Activated T-cell treated with anti-CD3 and anti-CD28 coated beads, Interleukin-2, amount 50 U/mL, for 24 hours (primary cell): Measurements from ENCODE around the gene SREK1.
"Not testable (repeated sequence)": the region's sequence is repeated elsewhere in the genome, so short reads cannot be mapped to it uniquely, and the experiment has no call there.

ENCODE experiments used
- DNase-seq: peaks from one replicate; pipeline ENCODE4 v3.0.0-alpha.2; 2020
- H3K27ac Mint-ChIP-seq: 2 replicates; pipeline ENCODE4 v1.8.0; 2020; ENCODE audit warnings: mild to moderate bottlenecking, mixed read lengths
- H3K27me3 Mint-ChIP-seq: 2 replicates; pipeline ENCODE4 v1.8.0; 2020; ENCODE audit warnings: mixed read lengths
- H3K36me3 Mint-ChIP-seq: 2 replicates; pipeline ENCODE4 v1.8.0; 2020; ENCODE audit warnings: low read depth, mixed read lengths
- H3K4me1 Mint-ChIP-seq: 2 replicates; pipeline ENCODE4 v1.8.0; 2020; ENCODE audit warnings: low read depth, mixed read lengths
- H3K4me3 Mint-ChIP-seq: 2 replicates; pipeline ENCODE4 v1.8.0; 2020; ENCODE audit warnings: mild to moderate bottlenecking, moderate library complexity, mixed read lengths
- H3K9me3 Mint-ChIP-seq: 2 replicates; pipeline ENCODE4 v1.8.0; 2020; ENCODE audit warnings: mixed read lengths

SREK1 gene, protein sequence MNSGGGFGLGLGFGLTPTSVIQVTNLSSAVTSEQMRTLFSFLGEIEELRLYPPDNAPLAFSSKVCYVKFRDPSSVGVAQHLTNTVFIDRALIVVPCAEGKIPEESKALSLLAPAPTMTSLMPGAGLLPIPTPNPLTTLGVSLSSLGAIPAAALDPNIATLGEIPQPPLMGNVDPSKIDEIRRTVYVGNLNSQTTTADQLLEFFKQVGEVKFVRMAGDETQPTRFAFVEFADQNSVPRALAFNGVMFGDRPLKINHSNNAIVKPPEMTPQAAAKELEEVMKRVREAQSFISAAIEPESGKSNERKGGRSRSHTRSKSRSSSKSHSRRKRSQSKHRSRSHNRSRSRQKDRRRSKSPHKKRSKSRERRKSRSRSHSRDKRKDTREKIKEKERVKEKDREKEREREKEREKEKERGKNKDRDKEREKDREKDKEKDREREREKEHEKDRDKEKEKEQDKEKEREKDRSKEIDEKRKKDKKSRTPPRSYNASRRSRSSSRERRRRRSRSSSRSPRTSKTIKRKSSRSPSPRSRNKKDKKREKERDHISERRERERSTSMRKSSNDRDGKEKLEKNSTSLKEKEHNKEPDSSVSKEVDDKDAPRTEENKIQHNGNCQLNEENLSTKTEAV

DNA sequence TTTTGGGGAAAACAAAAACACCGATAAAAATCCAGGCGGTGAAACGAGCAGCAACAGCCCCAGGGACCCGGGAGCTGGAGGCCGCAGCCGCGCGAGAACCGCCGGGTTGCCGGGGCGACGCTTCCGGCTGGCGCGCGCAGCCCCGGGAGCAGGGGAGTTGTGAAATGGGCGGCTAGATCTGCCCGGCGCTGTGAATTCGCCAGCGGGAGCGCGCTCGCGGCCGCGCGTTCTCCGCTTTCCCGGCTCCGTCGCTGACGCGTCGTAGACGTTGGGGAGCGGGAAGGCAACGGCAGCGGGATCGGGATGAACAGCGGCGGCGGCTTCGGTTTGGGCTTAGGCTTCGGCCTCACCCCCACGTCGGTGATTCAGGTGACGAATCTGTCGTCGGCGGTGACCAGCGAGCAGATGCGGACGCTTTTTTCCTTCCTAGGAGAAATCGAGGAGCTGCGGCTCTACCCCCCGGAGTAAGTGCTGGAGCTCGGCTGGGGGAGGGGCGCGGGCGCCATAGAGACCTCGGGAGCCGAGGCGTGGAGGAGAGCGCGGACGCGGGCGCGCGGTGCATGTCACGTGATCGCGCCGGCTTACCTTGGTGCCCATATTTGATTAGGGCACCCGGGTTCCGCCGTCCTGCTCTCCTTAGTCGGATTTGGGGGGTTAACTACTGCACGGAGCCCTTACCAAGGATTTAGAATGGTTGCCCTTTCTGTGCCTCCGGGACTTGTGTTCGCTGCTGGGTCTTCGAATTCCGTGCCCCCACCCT is at the start of gene SREK1:
Gene SREK1 (plus strand): TSS at position 227 of the 760 bp plus-strand sequence. CDS start 77 bp downstream, at position 304.
- H3K27me3 Mint-ChIP-seq: no peaks in the 10 kb centered on the region
- peaks cover 52% of the 10 kb centered on the region for H3K4me1 Mint-ChIP-seq
- H3K36me3 Mint-ChIP-seq: peaks cover 41% of the 10 kb centered on the region
- H3K4me3 Mint-ChIP-seq: peak within 1 kb of the TSS; percentile 96
- DNase-seq: peak; percentile 93
- H3K9me3 Mint-ChIP-seq: no peaks in the 10 kb centered on the region
- H3K27ac Mint-ChIP-seq: peak within 1 kb of the TSS; percentile 99

DNA sequence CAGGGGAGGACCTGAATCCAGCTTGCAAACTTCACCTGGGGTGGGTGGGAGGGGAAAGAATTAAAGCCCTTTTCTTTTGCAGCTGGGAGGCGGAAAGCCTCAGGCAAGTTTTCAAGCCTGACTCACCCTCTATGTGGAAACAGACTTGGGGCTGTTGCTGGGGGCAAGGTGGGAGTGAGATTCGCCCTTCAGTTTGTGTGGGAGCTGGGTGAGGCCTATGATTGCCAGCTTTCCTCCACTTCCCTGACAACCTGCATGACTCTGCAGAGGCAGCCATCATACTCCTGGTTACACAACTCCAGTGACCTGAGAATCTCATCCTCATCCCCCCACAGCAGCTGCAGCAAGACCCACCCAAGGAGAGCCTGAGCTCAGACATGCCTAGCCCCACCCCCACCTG is 43.2 kb upstream of the SREK1 start:
- H3K27me3 Mint-ChIP-seq: no peaks in the 10 kb centered on the region
- DNase-seq: no peak
- H3K4me1 Mint-ChIP-seq: no peaks in the 10 kb centered on the region
- peaks cover 10% of the 10 kb centered on the region for H3K36me3 Mint-ChIP-seq
- no peak overlapping the region for H3K27ac Mint-ChIP-seq
- peaks cover 43% of the 10 kb centered on the region for H3K9me3 Mint-ChIP-seq
- H3K4me3 Mint-ChIP-seq: no peak overlapping the region

DNA sequence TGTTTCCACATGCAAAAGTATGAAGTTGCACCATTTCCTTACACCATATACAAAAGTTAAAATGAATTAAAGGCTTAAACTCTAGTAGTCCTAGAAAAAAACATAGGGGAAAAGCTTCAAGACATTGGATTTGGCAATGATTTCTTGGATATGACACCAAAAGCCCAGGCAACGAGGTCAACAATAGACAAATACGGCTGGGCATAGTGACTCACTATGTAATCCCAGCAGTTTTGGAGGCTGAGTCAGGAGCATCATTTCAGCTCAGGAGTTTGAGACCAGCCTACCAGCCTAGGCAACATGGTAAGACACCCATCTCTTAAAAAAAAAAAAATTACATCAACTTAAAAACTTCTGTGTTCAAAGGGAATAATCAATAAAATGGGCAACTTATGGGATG is 30.9 kb upstream of the SREK1 start:
- Mint-ChIP-seq H3K36me3 (no peaks in the 10 kb centered on the region), H3K4me1 (no peaks in the 10 kb centered on the region), H3K4me3 (no peak overlapping the region), H3K27me3 (no peaks in the 10 kb centered on the region), H3K9me3 (peaks cover 38% of the 10 kb centered on the region), H3K27ac (no peak overlapping the region)
- no peak for DNase-seq

DNA sequence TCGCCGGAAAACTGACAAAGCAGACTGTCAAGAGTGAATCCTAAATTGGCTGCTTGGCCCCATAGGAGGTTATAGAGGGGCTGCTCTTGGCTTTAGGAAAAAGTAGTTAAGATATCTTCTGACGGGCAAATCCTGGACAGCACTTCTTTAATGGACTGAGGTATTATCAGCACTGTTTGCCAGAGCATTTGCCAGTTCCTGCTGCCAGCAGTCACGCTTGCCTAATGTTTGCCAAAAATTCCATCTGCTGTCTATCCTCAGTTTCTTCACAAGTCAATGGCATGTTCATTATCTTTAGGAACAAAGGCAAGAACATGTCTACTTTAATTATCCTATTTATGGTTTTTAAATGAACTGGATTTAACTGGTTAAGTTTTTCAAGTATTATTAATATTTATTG is 25.8 kb upstream of the SREK1 start:
- Mint-ChIP-seq H3K27me3 (no peaks in the 10 kb centered on the region), H3K4me1 (peaks cover 8% of the 10 kb centered on the region), H3K27ac (no peak overlapping the region), H3K4me3 (no peak overlapping the region), H3K36me3 (no peaks in the 10 kb centered on the region), H3K9me3 (peaks cover 8% of the 10 kb centered on the region)
- no peak for DNase-seq

DNA sequence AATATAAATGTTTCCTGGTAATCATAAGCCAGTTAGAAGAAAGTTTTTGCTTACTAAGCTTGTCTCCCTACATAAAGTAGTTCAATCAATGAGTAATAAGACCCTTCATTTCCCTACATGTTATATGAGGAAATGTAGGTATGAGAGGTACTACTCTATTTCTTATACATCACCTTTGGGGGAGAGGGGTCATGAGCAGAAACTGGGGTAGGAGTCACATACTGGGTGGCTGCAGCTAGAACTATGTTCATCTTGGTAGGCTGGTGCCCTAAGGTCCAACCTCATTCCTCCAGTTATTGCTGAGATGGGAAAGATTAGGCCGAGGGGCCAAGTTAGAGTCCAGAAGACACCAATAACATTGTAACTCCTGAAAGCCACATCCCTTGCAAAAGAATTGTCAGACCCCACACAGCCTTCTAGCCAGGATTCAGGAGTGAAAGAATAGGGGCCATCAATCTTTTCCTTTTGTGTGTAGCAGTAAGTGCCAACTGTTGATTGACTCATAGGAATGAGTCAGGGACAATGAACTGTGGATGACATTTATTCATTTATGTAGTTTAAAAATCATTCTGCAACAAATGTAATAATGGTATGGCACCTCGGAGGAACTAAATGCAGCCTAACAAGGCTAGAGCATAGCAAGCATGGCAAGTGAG is 21.6 kb upstream of the SREK1 start:
- Mint-ChIP-seq H3K4me3 (no peak overlapping the region), H3K27ac (peak overlapping the region; percentile 6)

DNA sequence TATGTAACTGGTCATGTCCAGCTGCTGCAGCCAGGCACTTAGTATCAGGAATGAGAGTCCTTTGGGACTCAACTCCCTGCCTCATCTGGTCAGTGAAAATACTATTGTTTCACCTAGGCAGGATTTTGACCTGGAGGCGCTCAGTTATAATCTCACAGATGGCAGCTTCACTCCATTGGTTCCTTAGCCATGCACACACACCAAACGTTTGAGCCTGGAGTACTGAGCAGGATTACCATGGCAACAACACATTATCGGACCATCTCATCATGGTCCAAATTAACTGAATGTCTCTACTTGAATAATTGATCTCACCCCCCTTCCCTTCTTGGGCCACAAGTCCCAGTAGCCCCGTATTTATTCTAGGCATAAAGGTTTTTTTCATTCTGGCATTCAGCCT is 15.0 kb upstream of the SREK1 start:
- no peak overlapping the region for H3K4me3 Mint-ChIP-seq
- no peak overlapping the region for H3K27ac Mint-ChIP-seq
- H3K9me3 Mint-ChIP-seq: no peaks in the 10 kb centered on the region
- H3K27me3 Mint-ChIP-seq: no peaks in the 10 kb centered on the region
- no peak for DNase-seq
- H3K4me1 Mint-ChIP-seq: no peaks in the 10 kb centered on the region
- no peaks in the 10 kb centered on the region for H3K36me3 Mint-ChIP-seq

More for the DNA sequence above, 21.6 kb upstream of the SREK1 start:
- no peaks in the 10 kb centered on the region for H3K27me3 Mint-ChIP-seq
- H3K36me3 Mint-ChIP-seq: no peaks in the 10 kb centered on the region
- H3K9me3 Mint-ChIP-seq: no peaks in the 10 kb centered on the region
- no peak for DNase-seq
- peaks cover 8% of the 10 kb centered on the region for H3K4me1 Mint-ChIP-seq

DNA sequence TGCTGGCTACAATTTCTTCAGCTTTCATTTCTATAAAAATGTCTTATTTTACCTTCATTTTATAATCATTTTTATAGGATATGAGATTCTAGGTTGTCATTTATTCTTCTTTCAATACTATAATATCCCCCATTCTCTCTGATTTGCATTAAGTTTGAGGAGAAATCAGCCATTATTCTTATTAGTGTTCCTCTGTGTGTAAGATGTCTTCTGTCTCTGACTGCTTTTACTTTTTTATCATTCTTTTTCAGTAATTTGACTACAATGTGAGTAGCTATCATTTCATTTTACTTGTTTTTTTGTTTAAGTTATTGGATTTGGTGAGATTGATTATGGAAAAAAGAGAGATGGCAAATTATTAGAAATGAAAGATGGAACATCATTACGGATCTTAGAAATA is 13.6 kb upstream of the SREK1 start:
- Mint-ChIP-seq H3K27me3 (no peaks in the 10 kb centered on the region), H3K9me3 (no peaks in the 10 kb centered on the region), H3K36me3 (no peaks in the 10 kb centered on the region), H3K4me1 (no peaks in the 10 kb centered on the region), H3K27ac (no peak overlapping the region), H3K4me3 (no peak overlapping the region)
- DNase-seq: no peak

DNA sequence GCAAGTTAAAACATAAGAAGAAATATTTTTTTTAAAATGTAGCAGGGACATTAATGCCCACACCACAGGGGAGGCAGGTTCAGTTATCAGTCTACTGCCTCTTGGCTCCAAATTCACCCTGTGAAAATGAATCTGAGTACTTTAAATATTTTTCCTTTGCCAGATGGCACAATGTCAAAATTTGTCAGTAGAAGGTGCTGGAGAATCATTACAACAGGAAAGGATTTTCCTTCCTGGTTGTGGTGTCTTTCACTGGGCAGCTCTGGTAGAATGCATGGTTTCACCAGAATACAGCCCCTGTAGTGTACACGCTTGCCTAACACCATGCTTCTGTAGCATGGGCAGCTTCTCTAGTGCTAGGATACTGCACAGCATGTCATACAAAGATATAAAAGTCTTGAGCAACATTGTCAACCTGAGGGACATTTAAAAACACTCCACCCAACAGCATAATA is 9.7 kb upstream of the SREK1 start:
- H3K27ac Mint-ChIP-seq: no peak overlapping the region
- H3K4me3 Mint-ChIP-seq: no peak overlapping the region
- peaks cover 7% of the 10 kb centered on the region for H3K4me1 Mint-ChIP-seq
- DNase-seq: no peak
- H3K27me3 Mint-ChIP-seq: no peaks in the 10 kb centered on the region
- no peaks in the 10 kb centered on the region for H3K9me3 Mint-ChIP-seq
- H3K36me3 Mint-ChIP-seq: no peaks in the 10 kb centered on the region

DNA sequence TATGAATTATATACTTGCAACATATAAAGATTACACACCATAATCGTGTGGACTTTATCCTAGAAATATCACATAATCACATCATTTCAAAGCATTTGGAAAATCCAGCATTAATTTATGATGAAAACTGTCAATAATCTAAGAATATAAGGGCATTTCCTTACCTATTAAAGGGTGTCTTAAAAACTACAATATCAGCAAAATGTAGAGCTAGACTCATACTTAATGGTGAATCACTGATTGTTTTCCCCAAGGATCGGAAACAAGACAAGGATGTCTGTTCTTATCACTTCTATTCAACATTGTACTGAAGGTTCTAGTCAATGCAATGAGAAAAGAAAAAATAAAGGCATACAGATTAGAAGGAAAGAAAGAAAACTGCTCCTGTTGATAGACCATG is 8.0 kb upstream of the SREK1 start:
- no peak for DNase-seq
- no peak overlapping the region for H3K4me3 Mint-ChIP-seq

DNA sequence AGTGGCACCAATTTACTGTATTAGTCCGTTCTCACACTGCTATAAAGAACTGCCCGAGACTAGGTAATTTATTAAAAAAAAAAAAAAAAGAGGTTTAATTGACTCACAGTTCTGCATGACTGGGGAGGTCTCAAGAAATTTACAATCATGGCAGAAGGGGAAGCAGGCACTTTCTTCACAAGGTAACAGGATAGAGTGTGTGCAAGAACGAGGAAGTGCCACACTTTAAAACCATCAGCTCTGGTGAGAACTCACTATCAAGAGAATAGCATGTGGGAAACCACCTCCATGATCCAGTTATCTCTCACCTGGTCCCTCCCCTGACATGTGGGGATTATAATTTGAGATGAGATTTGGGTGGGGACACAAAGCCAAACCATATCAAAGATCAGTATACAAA is 7.2 kb upstream of the SREK1 start:
- not testable (repeated sequence) for H3K9me3 Mint-ChIP-seq, H3K36me3 Mint-ChIP-seq, H3K4me3 Mint-ChIP-seq, H3K27me3 Mint-ChIP-seq, DNase-seq, H3K27ac Mint-ChIP-seq
- peaks cover 16% of the 10 kb centered on the region for H3K4me1 Mint-ChIP-seq

More for the DNA sequence above, 8.0 kb upstream of the SREK1 start:
- Mint-ChIP-seq H3K4me1 (peaks cover 16% of the 10 kb centered on the region), H3K27ac (no peak overlapping the region), H3K9me3 (no peaks in the 10 kb centered on the region), H3K36me3 (no peaks in the 10 kb centered on the region), H3K27me3 (no peaks in the 10 kb centered on the region)

DNA sequence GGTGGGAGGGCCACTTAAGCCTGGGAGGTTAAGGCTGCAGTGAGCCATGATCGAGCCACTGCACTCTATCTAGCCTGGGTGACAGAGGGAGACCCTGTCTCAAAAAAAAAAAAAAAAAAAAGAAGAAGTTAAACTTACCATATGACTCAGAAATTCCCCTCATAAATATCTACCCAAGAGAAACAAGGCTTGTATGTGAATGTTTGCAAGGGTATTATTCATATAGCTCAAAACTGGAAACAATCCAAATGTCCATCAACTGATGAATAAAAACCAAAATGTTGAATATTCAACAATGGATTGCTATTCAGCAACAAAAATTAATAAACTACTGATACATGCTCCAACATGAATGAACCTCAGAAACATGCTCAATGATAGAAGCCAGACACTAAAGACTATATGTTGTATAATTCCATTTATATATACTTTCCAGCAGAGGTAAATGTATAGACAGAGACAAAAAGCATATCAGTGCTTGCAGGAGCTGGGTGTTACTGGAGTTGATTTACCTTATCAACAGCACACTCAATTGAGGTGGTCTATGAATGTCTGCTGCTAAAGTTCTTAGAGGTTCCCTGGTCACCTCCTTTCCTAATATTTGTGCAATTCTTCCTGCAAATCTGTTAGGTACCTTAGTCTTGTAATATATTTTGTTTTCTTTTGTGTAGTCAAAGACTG is 5.3 kb upstream of the SREK1 start:
- H3K4me1 Mint-ChIP-seq: peaks cover 30% of the 10 kb centered on the region
- no peaks in the 10 kb centered on the region for H3K27me3 Mint-ChIP-seq
- no peak for DNase-seq
- no peaks in the 10 kb centered on the region for H3K9me3 Mint-ChIP-seq
- H3K4me3 Mint-ChIP-seq: no peak overlapping the region
- H3K27ac Mint-ChIP-seq: no peak overlapping the region
- peaks cover 2% of the 10 kb centered on the region for H3K36me3 Mint-ChIP-seq

DNA sequence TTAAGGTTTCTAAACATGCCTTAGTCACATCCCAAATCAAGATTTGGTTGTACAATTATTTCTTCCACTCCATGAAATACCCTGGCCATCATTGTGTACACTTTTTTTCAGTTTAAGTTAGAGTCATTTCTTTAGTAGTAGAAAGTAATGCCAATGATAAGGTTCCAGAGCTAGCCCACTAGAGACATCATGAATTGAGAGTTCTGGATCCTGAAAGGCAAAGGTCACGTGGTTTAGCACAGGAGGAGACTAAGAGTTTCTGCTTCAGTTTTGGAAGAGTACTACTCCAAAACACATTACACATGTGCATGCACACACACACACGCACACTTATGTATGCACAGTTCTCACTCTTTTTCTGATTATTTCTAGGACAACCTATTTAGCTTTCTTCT is 4.8 kb upstream of the SREK1 start:
- no peak for DNase-seq
- Mint-ChIP-seq H3K36me3 (peaks cover 6% of the 10 kb centered on the region), H3K4me3 (no peak overlapping the region), H3K27ac (no peak overlapping the region), H3K27me3 (no peaks in the 10 kb centered on the region), H3K9me3 (no peaks in the 10 kb centered on the region), H3K4me1 (peaks cover 30% of the 10 kb centered on the region)

DNA sequence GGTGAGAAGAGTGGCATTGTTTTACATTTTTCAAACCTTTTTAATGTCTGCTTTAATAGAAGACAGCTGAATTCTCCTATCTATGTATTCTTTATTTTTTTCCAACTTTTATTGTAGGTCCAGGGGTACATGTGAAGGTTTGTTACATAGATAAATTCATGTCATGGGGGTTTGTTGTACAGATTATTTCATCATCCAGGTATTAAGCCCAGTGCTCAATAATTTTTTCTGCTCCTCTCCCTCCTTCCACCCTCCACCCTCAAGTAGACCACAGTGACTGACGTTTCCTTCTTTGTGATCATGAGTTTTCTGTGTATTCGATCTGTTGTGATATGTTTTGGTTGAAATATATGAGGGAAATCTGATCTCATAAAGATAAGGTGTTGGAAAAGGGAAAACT is 1.7 kb upstream of the SREK1 start:
- Mint-ChIP-seq H3K4me3 (peak overlapping the region; percentile 30), H3K9me3 (no peaks in the 10 kb centered on the region), H3K27me3 (no peaks in the 10 kb centered on the region), H3K27ac (peak overlapping the region; percentile 18), H3K4me1 (peaks cover 46% of the 10 kb centered on the region), H3K36me3 (peaks cover 30% of the 10 kb centered on the region)
- DNase-seq: no peak
